NCI-H446 (cell line): ENCODE data around the gene FBH1.
"Not testable (repeated sequence)": the region's sequence is repeated elsewhere in the genome, so short reads cannot be mapped to it uniquely, and the experiment has no call there.

ENCODE experiments used
- DNase-seq, 2 experiments: peaks; one replicate each; lab custom pipeline; 2025; lab: John Stamatoyannopoulos, UW

The FBH1 gene

DNA sequence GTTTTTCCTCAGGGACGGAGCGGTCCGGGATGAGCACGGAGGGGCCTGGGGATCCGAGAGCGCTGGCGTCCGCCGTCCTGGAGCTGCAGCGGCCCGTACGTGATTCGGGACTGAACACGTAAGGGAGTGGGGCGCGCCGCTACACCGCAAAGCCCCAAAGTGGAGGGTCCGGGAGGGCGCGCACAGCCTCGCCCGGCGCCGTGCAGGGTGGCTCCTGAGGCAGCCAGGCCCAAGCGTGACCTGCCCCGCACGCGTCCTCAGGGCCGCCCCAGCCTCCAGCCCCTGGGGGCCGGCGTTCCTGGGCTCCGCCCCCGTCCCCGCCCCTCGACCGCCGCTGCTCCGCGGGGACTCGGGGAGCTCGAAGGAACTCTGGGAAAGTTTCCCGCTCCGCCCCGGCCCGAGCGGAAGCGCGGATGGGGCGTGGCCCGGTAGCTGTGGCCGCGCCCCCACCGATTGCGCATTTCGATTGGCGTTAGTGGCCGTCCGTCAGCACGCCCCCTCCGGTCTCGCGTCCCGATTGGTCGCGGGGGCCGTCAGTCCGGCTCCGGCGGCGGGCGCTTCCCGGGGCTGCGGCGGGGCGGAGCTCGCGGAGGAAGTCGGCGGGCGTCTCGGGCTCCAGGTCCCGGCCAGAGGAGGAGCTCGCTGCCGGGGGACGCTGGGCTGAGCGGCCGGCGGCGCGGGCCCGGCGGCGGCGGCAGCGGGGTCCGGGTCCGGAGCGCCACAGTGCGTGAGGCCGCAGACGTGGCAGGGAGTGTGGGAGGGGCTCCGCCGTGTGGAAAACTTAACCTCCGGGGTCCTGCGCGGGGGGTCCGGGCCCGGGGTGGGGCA, at the start of gene FBH1, which contains the start of gene ANKRD16:
TSS of gene FBH1 (plus strand) at position 620 of the 828 bp plus-strand sequence. CDS start at position 723, 103 bp downstream.
TSS of gene ANKRD16 (minus strand) at position 270 of the 828 bp plus-strand sequence. CDS start 539 bp downstream, outside the sequence.
- DNase-seq, result peak; percentile 91 to 99

DNA sequence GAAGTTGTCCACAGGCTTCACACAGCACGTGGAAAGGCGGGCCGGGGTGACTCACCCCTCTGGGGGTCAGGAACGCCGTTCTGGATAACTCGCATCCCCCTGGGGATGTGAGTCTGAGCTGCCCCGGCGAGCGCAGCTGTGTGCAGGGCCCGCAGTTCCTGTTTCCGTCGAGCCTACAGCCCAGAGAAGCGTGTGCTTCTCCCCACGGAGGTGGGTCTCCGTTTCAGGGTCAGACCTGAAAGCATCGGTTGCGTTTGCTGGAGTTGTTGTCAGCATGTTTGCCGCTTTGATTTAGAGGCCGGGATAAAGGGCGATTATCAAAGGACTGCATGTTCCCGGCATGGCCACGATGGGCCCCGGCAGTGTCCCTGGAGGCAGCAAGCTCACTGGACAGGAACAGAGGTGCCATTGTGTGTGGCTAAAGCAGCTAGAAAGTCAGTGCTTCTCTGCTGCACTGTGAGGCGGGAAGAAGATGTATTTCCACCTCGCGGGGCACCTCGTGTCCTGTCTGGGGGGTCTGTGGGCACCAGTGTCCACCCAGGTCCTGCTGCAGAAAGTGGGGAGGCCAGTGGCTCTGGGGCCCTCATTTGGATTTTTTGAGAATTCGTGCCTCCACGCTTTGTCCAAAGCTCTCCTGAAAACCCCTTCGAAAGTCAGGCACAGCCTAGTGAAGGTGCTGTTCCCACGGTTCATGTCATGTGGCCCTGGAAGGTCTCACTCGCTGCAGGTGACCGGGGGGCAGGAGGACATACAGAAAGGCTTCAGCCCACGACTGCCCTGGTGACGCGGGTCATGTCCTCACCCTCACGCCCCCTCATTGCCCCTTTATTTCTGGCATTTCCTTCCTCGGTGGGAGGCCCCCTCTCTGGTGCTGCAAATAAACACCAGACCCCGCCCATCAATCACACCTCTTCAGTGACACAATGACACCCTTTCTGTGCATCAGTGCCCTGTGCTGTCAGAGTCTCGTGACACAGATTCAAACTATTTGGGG, 49.4 kb upstream of the FBH1 start:
- no peak for DNase-seq

DNA sequence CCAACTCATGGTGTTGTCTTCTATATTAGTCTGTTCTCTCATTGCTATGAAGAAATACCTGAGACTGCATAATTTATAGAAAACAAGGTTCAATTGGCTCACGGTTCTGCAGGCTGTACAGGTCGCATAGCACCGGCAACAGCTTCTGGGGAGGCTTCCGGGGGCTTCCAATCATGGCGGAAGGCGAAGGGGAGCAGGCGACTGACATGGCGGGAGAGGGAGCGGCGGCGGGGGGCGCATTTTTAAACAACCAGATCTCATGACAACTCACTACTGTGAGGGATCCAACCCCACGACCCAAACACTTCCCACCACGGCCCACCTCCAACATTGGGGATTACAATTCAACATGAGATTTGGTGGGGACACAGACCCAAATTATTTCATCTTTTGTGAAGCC, 48.1 kb upstream of the FBH1 start:
- DNase-seq, result no peak

DNA sequence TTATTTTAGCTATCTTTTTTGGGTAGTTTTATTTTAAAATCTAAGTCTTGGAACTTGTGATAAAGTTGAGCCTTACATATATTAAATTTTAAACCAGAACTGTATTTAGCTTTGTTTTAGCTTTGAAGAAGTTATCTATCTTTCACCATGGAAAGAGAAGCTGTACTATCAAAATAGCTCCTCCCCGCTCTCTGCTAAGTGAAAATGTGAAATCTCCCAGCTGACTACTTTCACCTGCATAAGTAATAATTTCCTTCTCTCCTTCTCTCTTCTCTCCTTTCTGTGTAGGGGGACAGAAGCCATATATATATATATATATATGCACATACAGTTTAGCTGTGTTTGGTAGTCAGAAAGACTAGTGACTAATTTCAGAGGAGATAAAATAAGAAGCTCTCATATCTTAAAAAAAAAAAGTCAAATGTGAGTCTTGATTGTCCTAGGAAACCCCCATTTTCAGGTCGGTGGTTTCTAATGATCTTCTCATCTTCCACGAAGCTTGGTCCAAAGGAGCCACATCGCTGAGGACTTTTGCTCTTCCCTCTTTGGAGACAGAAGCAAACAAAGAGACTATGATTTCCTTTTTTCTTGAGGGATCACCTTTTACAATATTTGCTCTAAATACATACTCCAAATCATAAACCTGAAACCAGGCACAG, 46.2 kb upstream of the FBH1 start:
- DNase-seq, result no peak

DNA sequence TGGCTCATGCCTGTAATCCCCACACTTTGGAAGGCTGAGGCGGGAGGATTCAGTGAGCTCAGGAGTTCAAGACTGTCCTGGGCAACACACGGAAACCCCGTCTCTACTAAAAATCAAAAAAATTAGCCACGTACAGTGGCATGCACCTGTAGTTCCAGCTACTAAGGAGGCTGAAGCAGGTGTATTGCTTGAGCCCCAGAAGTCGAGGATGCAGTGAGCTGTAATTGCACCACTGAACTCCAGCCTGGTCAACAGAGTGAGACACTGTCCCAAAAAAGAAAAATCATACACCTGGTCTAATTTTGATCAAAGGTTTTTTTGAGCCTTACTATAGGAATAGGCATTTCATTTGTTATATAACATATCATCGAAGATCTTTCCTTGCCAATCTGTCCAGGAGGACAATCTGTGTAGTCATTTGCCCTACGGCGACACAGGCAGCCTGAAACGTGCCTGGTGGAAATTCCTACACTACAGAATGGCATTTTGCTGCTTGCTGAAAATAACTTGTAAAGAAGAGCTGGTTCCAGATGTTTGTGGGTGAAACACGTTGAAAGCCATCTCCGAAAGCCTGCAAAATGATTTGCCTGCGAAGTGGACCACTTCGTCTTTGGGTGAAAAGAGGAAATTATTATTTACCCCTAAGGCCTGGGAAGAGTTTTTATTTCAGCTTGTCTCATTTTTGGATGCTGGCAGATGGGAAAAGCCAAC, 45.5 kb upstream of the FBH1 start:
- no peak for DNase-seq

DNA sequence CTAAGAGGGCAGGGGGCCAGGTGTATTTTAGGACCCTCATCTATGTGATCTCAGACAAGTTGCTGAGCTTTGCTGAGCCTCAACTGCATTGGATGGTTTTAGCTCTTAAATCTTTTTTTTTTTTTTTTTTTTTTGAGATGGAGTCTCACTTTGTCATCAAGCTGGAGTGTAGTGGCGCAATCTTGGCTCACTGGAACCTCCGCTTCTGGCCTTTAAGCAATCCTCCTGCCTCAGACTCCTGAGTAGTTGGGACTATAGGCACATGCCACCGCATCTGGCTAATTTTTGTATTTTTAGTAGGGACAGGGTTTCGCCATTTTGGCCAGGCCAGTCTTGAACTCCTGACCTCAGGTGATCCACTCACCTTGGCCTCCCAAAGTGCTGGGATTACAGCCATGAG, 43.4 kb upstream of the FBH1 start:
- not testable (repeated sequence) for DNase-seq

DNA sequence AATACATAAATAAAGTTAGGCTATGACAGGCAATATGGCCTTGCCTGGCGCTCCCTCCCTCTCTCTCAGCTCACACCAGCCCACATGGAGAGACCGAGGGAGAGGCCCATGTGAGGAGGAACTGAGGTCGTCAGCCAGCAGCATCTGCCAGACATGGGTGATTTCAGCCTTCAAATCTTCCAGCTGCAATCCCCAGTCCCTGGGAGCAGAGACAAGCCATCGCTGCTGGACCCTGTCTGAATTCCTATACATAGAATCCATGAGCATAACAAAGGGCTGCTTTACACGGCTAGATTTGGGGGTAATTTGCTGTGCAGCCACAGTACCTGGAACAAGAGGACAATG, 35.9 kb upstream of the FBH1 start:
- no peak for DNase-seq

DNA sequence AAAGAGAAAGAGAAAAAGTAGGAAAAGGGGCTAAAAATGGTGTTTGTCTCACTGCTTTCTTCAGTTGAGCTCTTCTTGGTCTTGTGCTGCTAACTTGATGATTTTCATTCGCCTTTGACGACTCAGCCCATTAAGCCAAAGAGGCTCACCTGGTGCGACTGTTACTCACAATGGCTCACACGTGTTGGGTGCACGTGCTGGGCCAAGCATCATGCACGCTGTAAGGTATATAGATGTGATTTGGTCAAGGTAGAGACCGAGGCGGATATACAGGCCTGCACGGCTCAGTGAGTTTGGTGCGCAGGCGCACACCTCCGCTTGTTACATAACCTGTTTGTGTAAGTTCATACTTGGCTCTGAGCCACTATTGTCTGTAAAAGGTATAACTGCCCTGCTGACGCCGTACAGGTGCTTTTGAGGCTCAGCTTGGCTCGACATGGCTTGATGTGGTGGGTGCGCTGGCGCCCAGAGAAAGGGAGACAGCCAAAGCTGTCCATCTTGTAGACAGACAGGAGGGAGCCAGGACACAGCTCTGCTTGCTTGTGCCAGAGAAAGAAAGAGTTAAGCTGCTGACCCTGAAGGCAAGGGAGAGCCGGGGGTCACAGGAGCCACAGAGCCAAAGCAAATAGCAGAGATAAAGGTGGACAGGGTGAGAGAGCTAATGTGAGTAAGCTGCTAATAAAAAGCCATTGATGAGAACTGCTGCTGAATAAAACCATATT, 33.9 kb upstream of the FBH1 start:
- DNase-seq, result no peak

DNA sequence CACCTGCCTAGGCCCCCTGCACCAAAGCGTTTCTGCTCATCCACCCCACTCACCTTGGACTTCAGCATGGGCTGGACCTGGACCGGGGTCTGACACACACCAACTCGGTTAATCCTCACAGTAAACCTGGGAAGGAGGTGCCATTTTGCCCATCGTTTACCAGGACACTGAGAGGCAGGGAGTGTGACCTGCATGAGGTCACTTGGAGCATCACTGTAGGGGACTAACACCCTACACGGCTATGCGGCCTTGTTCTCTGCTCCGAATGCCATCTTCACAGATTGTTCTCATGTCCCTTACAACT, 33.4 kb upstream of the FBH1 start:
- DNase-seq, result no peak

DNA sequence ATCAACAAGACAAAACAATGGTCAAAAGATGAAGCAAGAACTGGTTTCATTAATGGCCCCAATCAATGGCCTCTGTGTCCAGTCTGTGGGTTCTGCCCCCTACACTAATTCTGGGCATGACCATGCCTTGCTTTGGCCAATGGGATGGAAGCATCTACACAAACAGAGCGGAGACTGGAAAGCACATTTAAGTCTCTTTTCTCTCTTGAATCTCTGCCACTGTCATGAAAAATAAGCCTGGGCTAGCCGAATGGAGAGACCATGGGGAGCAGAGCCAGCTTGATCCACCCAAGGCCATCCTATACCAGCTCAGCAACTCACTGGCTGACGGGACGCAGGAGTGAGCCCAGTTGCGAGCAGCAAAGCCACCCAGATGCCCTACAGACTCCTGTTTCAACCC, 31.2 kb upstream of the FBH1 start:
- DNase-seq, result no peak

DNA sequence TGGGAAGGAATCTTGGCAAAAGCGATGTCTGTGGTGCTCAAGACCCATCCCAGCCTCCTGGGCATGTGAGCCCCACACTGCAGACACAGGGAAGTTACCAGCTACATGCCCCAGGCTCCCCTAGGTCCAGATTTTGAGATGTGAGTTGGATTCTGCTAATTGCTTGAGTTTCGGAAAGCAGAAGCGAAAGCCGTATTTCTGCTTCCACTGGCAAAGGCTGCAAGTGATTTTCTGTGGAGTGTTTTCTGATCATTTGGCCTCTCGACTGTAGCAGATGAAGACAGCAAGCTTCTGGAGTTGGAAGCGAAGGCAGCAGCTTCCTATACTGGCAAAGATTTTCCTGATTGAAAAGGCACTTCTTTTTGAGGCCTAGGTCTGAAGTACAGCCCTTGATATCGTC, 30.0 kb upstream of the FBH1 start:
- no peak for DNase-seq

DNA sequence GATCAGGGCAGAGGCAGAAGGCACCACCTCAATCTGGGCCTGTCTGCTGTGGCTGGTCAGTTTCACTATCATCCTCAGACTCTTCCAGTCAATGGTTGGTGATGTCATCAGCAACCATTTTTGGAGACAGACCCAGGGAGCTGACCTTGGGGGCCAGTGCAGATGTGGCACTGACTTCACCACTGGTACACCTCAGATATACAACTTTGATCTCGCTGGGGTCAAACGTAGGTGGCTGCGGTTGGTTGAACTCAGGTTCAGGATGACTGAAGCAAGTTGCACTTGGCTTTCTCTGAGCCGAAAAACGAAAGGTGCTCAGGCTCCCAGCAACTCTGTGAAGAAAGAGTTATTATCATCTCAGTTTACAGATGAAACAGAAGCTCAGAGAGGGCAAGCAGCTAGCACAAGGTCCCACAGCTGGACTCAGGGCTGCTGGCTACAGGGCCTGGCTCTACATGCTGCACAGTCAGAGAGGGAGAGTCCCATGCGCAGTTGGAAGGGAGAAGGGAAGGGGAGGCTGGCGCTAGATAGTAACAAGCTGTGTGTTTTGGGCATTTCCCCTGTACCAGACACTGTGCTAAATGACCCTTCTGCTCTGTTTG, 27.6 kb upstream of the FBH1 start:
- no peak for DNase-seq

DNA sequence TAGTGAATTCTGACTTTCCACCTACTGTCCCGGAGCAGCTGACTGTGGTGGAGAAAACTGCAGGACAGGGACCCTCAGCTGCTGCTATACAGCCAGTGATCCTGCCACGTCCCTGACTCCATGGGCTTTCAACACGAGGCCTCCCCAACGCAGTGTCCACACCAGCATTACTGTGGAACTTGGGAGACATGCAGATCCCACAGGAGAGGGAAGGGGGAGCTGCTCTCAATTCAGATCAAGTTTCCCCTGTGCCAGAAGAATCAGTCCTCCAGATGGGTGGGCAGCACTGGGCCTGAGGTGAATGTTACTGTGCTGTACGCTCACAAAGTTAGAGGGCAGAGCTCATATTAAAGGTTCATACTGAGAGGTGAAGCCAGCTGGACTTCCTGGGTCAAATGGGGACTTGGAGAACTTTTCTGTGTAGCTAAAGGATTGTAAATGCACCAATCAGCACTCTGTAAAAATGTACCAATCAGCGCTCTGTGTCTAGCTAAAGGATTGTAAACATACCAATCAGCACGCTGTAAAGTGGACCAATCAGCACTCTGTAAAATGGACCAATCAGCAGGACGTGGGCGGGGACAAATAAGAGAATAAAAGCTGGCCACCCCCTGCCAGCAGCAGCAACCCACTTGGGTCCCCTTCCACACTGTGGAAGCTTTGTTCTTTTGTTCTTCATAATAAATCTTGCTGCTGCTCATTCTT, 26.9 kb upstream of the FBH1 start:
- DNase-seq, result not testable (repeated sequence)

DNA sequence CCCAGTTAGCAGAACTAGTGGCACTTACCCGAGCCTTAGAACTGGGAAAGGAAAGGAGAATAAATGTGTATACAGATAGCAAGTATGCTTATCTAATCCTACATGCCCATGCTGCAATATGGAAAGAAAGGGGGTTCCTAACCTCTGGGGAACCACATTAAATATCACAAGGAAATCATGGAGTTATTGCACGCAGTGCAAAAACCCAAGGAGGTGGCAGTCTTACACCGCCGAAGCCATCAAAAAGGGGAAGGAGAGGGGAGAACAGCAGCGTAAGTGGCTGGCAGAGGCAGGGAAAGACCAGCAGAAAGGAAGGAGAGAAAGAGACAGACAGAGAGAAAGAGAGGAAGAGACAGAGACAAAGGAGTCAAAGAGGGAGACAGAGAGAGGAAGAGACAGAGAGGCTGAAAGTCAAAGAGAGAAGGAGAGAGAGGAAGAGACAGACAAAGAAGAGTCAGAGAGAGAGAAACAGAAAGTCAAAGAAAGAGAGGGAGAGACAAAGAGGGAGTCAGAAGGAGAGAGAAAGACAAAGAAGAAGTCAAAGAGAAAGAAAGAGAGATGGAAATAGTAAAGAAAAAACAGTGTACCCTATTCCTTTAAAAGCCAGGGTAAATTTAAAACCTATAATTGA, 23.5 kb upstream of the FBH1 start:
- DNase-seq, result not testable (repeated sequence)

DNA sequence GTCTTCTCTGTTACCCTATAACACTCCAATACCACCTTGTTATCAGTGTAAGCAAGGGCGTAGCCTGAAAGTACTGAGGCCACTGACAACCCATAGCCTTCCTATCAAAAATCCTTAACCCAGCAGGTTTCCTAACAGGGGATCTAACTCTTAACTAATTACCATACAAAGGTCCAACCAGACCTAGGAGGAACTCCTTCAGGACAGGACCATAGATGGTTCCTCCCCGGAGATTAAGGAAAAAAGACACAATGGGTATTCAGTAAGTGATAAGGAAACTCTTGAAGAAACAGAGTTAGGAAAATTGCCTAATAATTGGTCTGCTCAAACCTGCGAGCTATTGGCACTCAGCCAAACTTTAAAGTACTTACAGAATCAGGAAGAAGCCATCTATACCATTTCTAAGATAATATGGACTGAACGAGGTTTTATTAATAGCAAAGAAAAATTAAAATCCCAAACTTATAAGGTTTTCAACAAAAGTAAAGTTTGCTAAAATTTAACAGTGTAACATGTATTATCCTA, 22.9 kb upstream of the FBH1 start:
- not testable (repeated sequence) for DNase-seq

DNA sequence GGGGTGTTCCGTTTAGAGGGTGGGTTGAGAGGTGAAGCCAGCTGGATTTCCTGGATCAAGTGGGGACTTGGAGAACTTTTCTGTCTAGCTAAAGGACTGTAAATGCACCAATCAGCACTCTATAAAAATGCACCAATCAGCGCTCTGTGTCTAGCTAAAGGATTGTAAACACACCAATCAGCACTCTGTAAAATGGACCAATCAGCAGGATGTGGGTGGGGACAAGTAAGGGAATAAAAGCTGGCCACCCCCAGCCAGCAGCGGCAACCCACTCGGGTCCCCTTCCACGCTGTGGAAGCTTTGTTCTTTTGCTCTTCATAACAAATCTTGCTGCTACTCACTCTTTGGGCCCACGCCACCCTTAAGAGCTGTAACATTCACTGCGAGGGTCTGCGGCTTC, 21.7 kb upstream of the FBH1 start:
- not testable (repeated sequence) for DNase-seq

DNA sequence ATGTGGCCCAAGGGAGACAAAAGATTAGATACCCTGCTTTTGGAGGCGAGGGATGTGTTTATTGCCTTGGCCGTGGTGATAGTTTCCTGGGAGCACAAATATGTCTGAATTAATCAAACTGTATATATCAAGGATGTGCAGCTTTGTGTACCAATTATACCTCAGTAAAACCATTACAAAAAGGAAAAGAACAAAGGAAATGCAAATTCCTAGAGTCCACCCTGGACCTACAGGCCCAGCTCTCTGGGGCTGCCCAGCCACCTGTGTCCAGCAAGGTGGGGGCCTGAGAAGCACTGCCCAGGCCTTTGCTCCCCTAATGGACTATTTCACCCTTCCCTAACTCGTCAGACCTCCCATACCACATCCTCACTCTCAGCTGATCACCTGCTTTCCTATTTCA, 20.9 kb upstream of the FBH1 start:
- DNase-seq, result no peak

DNA sequence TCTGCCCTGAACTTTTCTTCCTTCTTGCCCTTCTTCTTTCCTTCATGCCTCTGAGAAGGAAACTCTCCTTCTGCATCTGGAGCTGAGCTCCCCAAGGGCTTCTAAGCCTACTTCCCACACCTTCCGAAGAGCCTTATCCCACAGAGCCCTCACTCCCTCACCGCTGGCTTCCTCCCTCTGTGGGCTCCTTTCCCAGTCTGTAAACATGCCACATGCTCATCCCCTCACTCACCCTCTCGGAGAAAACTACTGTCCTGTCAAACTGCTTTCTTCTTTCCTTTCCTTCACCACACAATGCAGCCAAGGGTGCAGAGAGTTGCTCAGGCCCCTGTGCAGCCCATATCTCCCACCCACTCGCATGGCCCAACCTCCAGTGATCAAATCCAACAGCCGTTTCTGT, 18.4 kb upstream of the FBH1 start:
- DNase-seq, result no peak

DNA sequence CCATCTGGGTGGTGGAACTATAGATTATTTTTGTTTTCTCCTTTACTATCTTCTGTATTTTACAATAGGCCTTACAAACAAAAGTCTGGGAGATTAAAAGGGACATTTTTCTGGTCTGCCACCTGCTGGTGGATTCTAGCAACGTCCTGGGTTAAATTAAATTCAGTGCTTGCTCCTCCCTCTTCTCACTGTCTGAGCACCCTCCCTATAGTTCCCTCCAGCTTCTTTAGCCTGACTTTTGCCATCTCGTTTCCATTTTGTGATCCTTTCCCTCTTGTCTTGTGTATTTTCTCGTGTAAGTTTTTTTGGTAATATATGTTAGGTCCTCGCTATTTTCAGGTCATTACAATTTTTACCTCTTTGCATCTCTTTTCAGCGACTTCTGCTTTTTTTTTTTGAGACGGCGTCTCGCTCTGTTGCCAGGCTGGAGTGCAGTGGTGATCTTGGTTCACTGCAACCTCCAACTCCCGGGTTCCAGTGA, 16.5 kb upstream of the FBH1 start:
- peak; percentile 42 to 47 for DNase-seq
